Chondrocyte (in vitro differentiated cells): ENCODE data around the gene ATP4A. TPM values are rescaled to one million over a fixed set of nuclear protein-coding genes. Genes with fewer than 3 reads are reported as not detected.

Source experiments
- DNase-seq: peaks from one replicate; pipeline ENCODE4 v3.0.0; 2021; ENCODE audit warnings: mixed read lengths, low spot score
- H3K27ac Mint-ChIP-seq: one replicate; pipeline ENCODE4 v1.8.0; 2021; ENCODE audit warnings: mild to moderate bottlenecking, moderate library complexity, mixed read lengths; ENCODE audit not compliant: unreplicated experiment
- H3K27me3 Mint-ChIP-seq: 2 replicates; pipeline ENCODE4 v1.8.0; 2021; ENCODE audit warnings: low read depth, mixed read lengths
- H3K36me3 Mint-ChIP-seq: 2 replicates; pipeline ENCODE4 v1.8.0; 2021; ENCODE audit warnings: low read depth, mixed read lengths
- H3K4me1 Mint-ChIP-seq: 2 replicates; pipeline ENCODE4 v1.8.0; 2021; ENCODE audit warnings: low read depth, mild to moderate bottlenecking, mixed read lengths
- H3K4me3 Mint-ChIP-seq: one replicate; pipeline ENCODE4 v1.8.0; 2021; ENCODE audit warnings: mild to moderate bottlenecking, moderate library complexity, mixed read lengths; ENCODE audit not compliant: unreplicated experiment
- H3K9me3 Mint-ChIP-seq: 2 replicates; pipeline ENCODE4 v1.8.0; 2021; ENCODE audit warnings: low read depth, mixed read lengths
- CTCF ChIP-seq: fragments of 200-600 bp; sonication (generic); IDR thresholded peaks from 2 replicates; pipeline ENCODE4 v1.5.0; 2021; ENCODE audit warnings: antibody characterized with exemption, mild to moderate bottlenecking, moderate library complexity
- total RNA-seq: library from RNA; stranded (reverse); gene quantifications from 3 replicates; pipeline ENCODE4 v1.2.1, GENCODE V29; 2021

The ATP4A gene
- total RNA-seq, 1 donor from 2014 or later, result not detected

GRCh38 chr19:35566738-35567137 lies 3.3 kb upstream of the ATP4A start:
- DNase-seq, result no peak
- no peaks in the 10 kb centered on the region for H3K9me3 Mint-ChIP-seq
- H3K4me3 Mint-ChIP-seq, result no peak overlapping the region
- no peak overlapping the region for H3K27ac Mint-ChIP-seq
- H3K36me3 Mint-ChIP-seq, result no peaks in the 10 kb centered on the region
- H3K27me3 Mint-ChIP-seq, result peaks cover 25% of the 10 kb centered on the region
- no peak for TF ChIP-seq CTCF
- no peaks in the 10 kb centered on the region for H3K4me1 Mint-ChIP-seq

- TF ChIP-seq CTCF, result no peak
- Mint-ChIP-seq H3K27ac (no peak overlapping the region), H3K4me3 (no peak overlapping the region), H3K27me3 (peaks cover 30% of the 10 kb centered on the region), H3K9me3 (no peaks in the 10 kb centered on the region), H3K36me3 (no peaks in the 10 kb centered on the region), H3K4me1 (no peaks in the 10 kb centered on the region)
- DNase-seq, result no peak
Observed at GRCh38 chr19:35565016-35565856, 1.8 kb upstream of the ATP4A start.

GRCh38 chr19:35562776-35563175 lies 682 bp downstream of the ATP4A start:
- Mint-ChIP-seq H3K27ac (no peak overlapping the region), H3K4me3 (no peak overlapping the region), H3K36me3 (no peaks in the 10 kb centered on the region), H3K27me3 (peaks cover 43% of the 10 kb centered on the region), H3K9me3 (no peaks in the 10 kb centered on the region), H3K4me1 (peaks cover 2% of the 10 kb centered on the region)
- no peak for DNase-seq
- TF ChIP-seq CTCF, result no peak

GRCh38 chr19:35562336-35562735 lies 1.1 kb downstream of the ATP4A start:
- H3K27ac Mint-ChIP-seq, result no peak overlapping the region
- peaks cover 44% of the 10 kb centered on the region for H3K27me3 Mint-ChIP-seq
- H3K4me3 Mint-ChIP-seq, result no peak overlapping the region
- DNase-seq, result no peak
- H3K4me1 Mint-ChIP-seq, result peaks cover 4% of the 10 kb centered on the region
- no peak for TF ChIP-seq CTCF
- H3K36me3 Mint-ChIP-seq, result no peaks in the 10 kb centered on the region
- H3K9me3 Mint-ChIP-seq, result no peaks in the 10 kb centered on the region

- no peak for TF ChIP-seq CTCF
- DNase-seq, result no peak
- Mint-ChIP-seq H3K4me3 (no peak overlapping the region), H3K36me3 (no peaks in the 10 kb centered on the region), H3K27ac (no peak overlapping the region), H3K27me3 (peaks cover 41% of the 10 kb centered on the region), H3K4me1 (peaks cover 4% of the 10 kb centered on the region), H3K9me3 (no peaks in the 10 kb centered on the region)
Observed at GRCh38 chr19:35561436-35561835, 2.0 kb downstream of the ATP4A start.
